ENCODE measurements around the gene FAHD2B. TPM values are rescaled to one million over a fixed set of nuclear protein-coding genes. Genes with fewer than 3 reads are reported as not detected.
"Not testable (repeated sequence)": the region's sequence is repeated elsewhere in the genome, so short reads cannot be mapped to it uniquely, and the experiment has no call there.

The FAHD2B gene
- 10 to 100 TPM in 1 of 2 donors, 1 to 10 TPM in 1; 8.2 to 19.1 TPM for total RNA-seq
- 10 to 100 TPM; 25.6 to 31.9 (median 29.3) TPM for polyA plus RNA-seq (ENCODE audit: insufficient read length in 6 of 6)
- long read RNA-seq, donor 1, partial matches to known transcripts = 65 of 75 reads
- long read RNA-seq, donor 1, other reads (novel, unspliced or antisense) = 5 of 75 reads
- long read RNA-seq, donor 2, partial matches to known transcripts = 33 of 39 reads
- long read RNA-seq, donor 2, other reads (novel, unspliced or antisense) = 0 of 39 reads
- long read RNA-seq, donor 3, partial matches to known transcripts = 0 of 3 reads
- long read RNA-seq, donor 3, other reads (novel, unspliced or antisense) = 0 of 3 reads
- long read RNA-seq, donor 4, transcript FAHD2B-202 (9 exons, 1,388 nt) = major isoform, 16 of 33 reads
- long read RNA-seq, donor 4, transcript FAHD2B-201 (8 exons, 1,305 nt) = minor isoform, 9 of 33 reads
- long read RNA-seq, donor 4, partial matches to known transcripts = 1 of 33 reads
- long read RNA-seq, donor 4, other reads (novel, unspliced or antisense) = 7 of 33 reads
- long read RNA-seq, donor 5, transcript FAHD2B-202 (9 exons, 1,388 nt) = minor isoform, 5 of 56 reads
- long read RNA-seq, donor 5, transcript FAHD2B-201 (8 exons, 1,305 nt) = major isoform, 7 of 56 reads
- long read RNA-seq, donor 5, partial matches to known transcripts = 44 of 56 reads
- long read RNA-seq, donor 5, other reads (novel, unspliced or antisense) = 0 of 56 reads
- long read RNA-seq, donor 6, transcript FAHD2B-201 (8 exons, 1,305 nt) = major isoform, 6 of 7 reads
- long read RNA-seq, donor 6, partial matches to known transcripts = 0 of 7 reads
- long read RNA-seq, donor 6, other reads (novel, unspliced or antisense) = 0 of 7 reads
- long read RNA-seq, donor 7, partial matches to known transcripts = 0 of 3 reads
- long read RNA-seq, donor 7, other reads (novel, unspliced or antisense) = 0 of 3 reads
- long read RNA-seq, donor 8, partial matches to known transcripts = 33 of 34 reads
- long read RNA-seq, donor 8, other reads (novel, unspliced or antisense) = 0 of 34 reads
- long read RNA-seq, donor 9 = 0 reads
- long read RNA-seq, donor 10, partial matches to known transcripts = 1 of 10 reads
- long read RNA-seq, donor 10, other reads (novel, unspliced or antisense) = 5 of 10 reads
- long read RNA-seq, donor 11, partial matches to known transcripts = 0 of 6 reads
- long read RNA-seq, donor 11, other reads (novel, unspliced or antisense) = 0 of 6 reads
- long read RNA-seq, donor 12, transcript FAHD2B-202 (9 exons, 1,388 nt) = major isoform, 5 of 29 reads
- long read RNA-seq, donor 12, partial matches to known transcripts = 22 of 29 reads
- long read RNA-seq, donor 12, other reads (novel, unspliced or antisense) = 0 of 29 reads

GRCh38 chr2:97094772-97095611, at the start of gene FAHD2B:
FAHD2B (minus strand) TSS chr2:97094882; CDS start chr2:97091706, 3,176 bp downstream.
- H3K4me1 ChIP-seq; intact Hi-C loops (cut with DNase I); H3K9me3 ChIP-seq; H3K27me3 ChIP-seq; H3K36me3 ChIP-seq: not testable (repeated sequence)
- ATAC-seq (peak; percentile 95), DNase-seq (peak; percentile 61 to 96 (median 90))
- Histone ChIP-seq H3K4me3 (peak within 1 kb of the TSS; percentile 19 to 39), H3K27ac (peak within 1 kb of the TSS in 1 of 2 donors; percentile 28)

GRCh38 chr2:97144016-97144415, 49.3 kb upstream of the FAHD2B start:
- H3K4me3 ChIP-seq; H3K4me1 ChIP-seq; H3K27ac ChIP-seq; H3K9me3 ChIP-seq; intact Hi-C loops (cut with DNase I); H3K27me3 ChIP-seq; DNase-seq; ATAC-seq: not testable (repeated sequence)
- peaks cover 0 to 10% of the 10 kb centered on the region in 2 donors for H3K36me3 ChIP-seq

DNA sequence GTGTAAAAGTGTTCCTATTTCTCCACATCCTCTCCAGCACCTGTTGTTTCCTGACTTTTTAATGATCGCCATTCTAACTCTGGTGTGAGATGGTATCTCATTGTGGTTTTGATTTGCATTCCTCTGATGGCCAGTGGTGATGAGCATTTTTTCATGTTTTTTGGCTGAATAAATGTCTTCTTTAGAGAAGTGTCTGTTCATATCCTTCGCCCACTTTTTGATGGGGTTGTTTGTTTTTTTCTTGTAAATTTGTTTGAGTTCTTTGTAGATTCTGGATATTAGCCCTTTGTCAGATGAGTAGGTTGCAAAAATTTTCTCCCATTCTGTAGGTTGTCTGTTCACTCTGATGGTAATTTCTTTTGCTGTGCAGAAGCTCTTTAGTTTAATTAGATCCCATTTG, 34.4 kb upstream of the FAHD2B start:
- intact Hi-C loops (cut with DNase I); H3K27me3 ChIP-seq; H3K27ac ChIP-seq; DNase-seq; H3K4me1 ChIP-seq; ATAC-seq; H3K9me3 ChIP-seq; H3K4me3 ChIP-seq; H3K36me3 ChIP-seq: not testable (repeated sequence)

DNA sequence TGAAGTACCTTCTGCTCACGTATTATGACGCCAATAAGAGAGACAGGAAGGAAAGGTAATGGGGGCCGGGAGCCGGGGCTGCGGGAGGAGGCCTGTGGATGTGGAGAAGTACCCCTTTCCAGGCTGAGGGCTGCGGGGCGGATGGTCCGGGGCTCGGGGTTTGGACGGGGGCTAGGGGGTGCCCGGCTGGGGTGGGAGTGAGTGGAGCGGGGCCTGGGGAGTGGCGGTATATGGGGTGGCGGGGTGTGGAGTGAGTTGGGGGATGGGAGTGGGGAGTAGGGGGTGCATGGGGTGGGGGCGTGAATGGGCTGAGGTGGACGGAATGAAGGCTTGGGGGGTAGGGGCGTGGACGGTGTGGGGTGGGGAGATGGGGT, 19.2 kb upstream of the FAHD2B start:
- ATAC-seq = peak; percentile 26

GRCh38 chr2:97113050-97113881, 18.6 kb upstream of the FAHD2B start, which contains the start of gene ANKRD36:
ANKRD36 (plus strand) TSS chr2:97113153; CDS start chr2:97113740, 587 bp downstream.
- ATAC-seq = peak; percentile 94
- Histone ChIP-seq H3K27ac (peak within 1 kb of the TSS; percentile 94 to 96), H3K4me3 (peak within 1 kb of the TSS; percentile 65 to 72)
- DNase-seq = peak; percentile 83 to 95 (median 86)
- intact Hi-C loops (cut with DNase I); H3K4me1 ChIP-seq; H3K36me3 ChIP-seq; H3K9me3 ChIP-seq; H3K27me3 ChIP-seq: not testable (repeated sequence)
- peak; percentile 33 to 39 for TF ChIP-seq CTCF (IDR thresholded peaks at IDR 0.05)

More for the DNA sequence above, 19.2 kb upstream of the FAHD2B start:
- H3K27me3 ChIP-seq; H3K4me1 ChIP-seq; H3K36me3 ChIP-seq; intact Hi-C loops (cut with DNase I); H3K9me3 ChIP-seq: not testable (repeated sequence)
- peak overlapping the region; percentile 65 to 72 for H3K4me3 ChIP-seq
- DNase-seq = peak in 2 of 4 donors; percentile 36 to 85
- H3K27ac ChIP-seq = peak overlapping the region; percentile 94 to 96
